A549 (cell line): ENCODE results near the gene REM2. TPM values are rescaled to one million over a fixed set of nuclear protein-coding genes. Genes with fewer than 3 reads are reported as not detected.
"Not testable (repeated sequence)": the region's sequence is repeated elsewhere in the genome, so short reads cannot be mapped to it uniquely, and the experiment has no call there.

Source experiments
- ATAC-seq, 2 experiments: fragments of 200-7000 bp in 1 of 2; fragments of >200 bp in 1 of 2; cut with Nextera tagmentation in 1 of 2; cut with Tn5 transposase in 1 of 2; 3 replicates each; pipeline versions ENCODE4 v1.8.0 to v1.9.1; 2018 to 2020; ENCODE audit warnings: mild to moderate bottlenecking in 1 of 2, moderate library complexity in 1 of 2
- CTCF ChIA-PET: fragments of 300-600 bp; sonication (Branson Sonifier 250); formaldehyde crosslinking; extraction: SDS; loops from one replicate; lab custom pipeline; 2021; ENCODE audit warnings: antibody characterized with exemption, inconsistent platforms; lab: Yijun Ruan, JAX
- POLR2A ChIA-PET: fragments of 350-600 bp; formaldehyde crosslinking; extraction: SDS; loops from one replicate; lab custom pipeline; 2021; ENCODE audit warnings: antibody characterized with exemption, inconsistent platforms; lab: Yijun Ruan, JAX
- DNase-seq, 2 experiments: peaks; one replicate each; pipeline versions ENCODE4 v3.0.0 to v3.0.0-alpha.2; 2011 to 2016; ENCODE audit warnings: low read depth in 1 of 2, low spot score in 1 of 2
- FAIRE-seq: peaks from 2 replicates; lab custom pipeline; 2011; peaks lifted over from hg19 to GRCh38; lab: Jason Lieb, UNC
- H3K27ac ChIP-seq, 2 experiments: fragments of >200 bp; sonication (Bioruptor Twin); formaldehyde crosslinking; 3 replicates each; pipeline ENCODE4 v1.5.1; 2016 to 2017
- H3K4me1 ChIP-seq: fragments of >200 bp; sonication (Bioruptor Twin); formaldehyde crosslinking; 3 replicates; pipeline ENCODE4 v1.6.1; 2016
- H3K4me2 ChIP-seq: fragments of >200 bp; sonication (Bioruptor Twin); formaldehyde crosslinking; 3 replicates; pipeline ENCODE4 v1.6.1; 2016
- H3K4me3 ChIP-seq: fragments of >200 bp; sonication (Bioruptor Twin); formaldehyde crosslinking; 3 replicates; pipeline ENCODE4 v1.5.1; 2016
- H3K9me3 ChIP-seq: fragments of >200 bp; sonication (Bioruptor Twin); formaldehyde crosslinking; 3 replicates; pipeline ENCODE4 v1.6.1; 2016
- CBX2 ChIP-seq: fragments of 200-600 bp; sonication (generic); IDR thresholded peaks from 2 replicates; pipeline ENCODE4 v1.6.1; 2016; ENCODE audit warnings: low read depth, mild to moderate bottlenecking, borderline replicate concordance
- CEBPB ChIP-seq, 2 experiments: fragments of >200 bp in 1 of 2; sonication (Bioruptor Twin) in 1 of 2; formaldehyde crosslinking in 1 of 2; IDR thresholded peaks; 2 replicates each; pipeline ENCODE4 v1.6.1; 2012 to 2016
- CHD2 ChIP-seq: fragments of 150-350 bp; IDR thresholded peaks from 2 replicates; pipeline ENCODE4 v1.6.1; 2014; ENCODE audit warnings: low read length; ENCODE audit not compliant: partially characterized antibody
- EHMT2 ChIP-seq: fragments of 200-600 bp; sonication (generic); IDR thresholded peaks from 2 replicates; pipeline ENCODE4 v1.6.1; 2016; ENCODE audit warnings: antibody characterized with exemption, low read depth, mild to moderate bottlenecking, moderate library complexity
- FOXS1 ChIP-seq: fragments of 250-450 bp; sonication (Bioruptor Pico); IDR thresholded peaks from 2 replicates; pipeline ENCODE4 v1.5.0; 2020; ENCODE audit warnings: mild to moderate bottlenecking, moderate library complexity
- HOXB5 ChIP-seq: fragments of 250-450 bp; sonication (Bioruptor Pico); IDR thresholded peaks from 2 replicates; pipeline ENCODE4 v1.5.0; 2020; ENCODE audit warnings: mild to moderate bottlenecking, moderate library complexity
- JUN ChIP-seq, 2 experiments: fragments of >200 bp; sonication (Bioruptor Twin); formaldehyde crosslinking; IDR thresholded peaks; 2 replicates in 1 of 2; 3 replicates in 1 of 2; pipeline ENCODE4 v1.6.1; 2016 to 2017
- JUNB ChIP-seq: fragments of >200 bp; sonication (Bioruptor Twin); formaldehyde crosslinking; IDR thresholded peaks from 2 replicates; pipeline ENCODE4 v1.6.1; 2016
- MAZ ChIP-seq: fragments of 150-350 bp; IDR thresholded peaks from 2 replicates; pipeline ENCODE4 v1.6.1; 2014; ENCODE audit warnings: antibody characterized with exemption, low read depth, low read length, borderline replicate concordance
- NPAS2 ChIP-seq: fragments of 250-450 bp; sonication (Bioruptor Pico); IDR thresholded peaks from 2 replicates; pipeline ENCODE4 v1.8.0; 2022; ENCODE audit warnings: mild to moderate bottlenecking, moderate library complexity, borderline replicate concordance
- PHF8 ChIP-seq: fragments of 200-600 bp; sonication (generic); IDR thresholded peaks from 2 replicates; pipeline ENCODE4 v1.6.1; 2016; ENCODE audit warnings: low read depth, mild to moderate bottlenecking, antibody characterized with exemption, moderate library complexity, borderline replicate concordance
- POLR2AphosphoS2 ChIP-seq: conservative IDR thresholded peaks from 2 replicates; pipeline ENCODE4 v1.6.1; 2012; ENCODE audit warnings: low read length, improper control_type of control experiment, inconsistent platforms
- RARB ChIP-seq: fragments of 250-450 bp; sonication (Bioruptor Pico); IDR thresholded peaks from 2 replicates; pipeline ENCODE4 v1.8.0; 2021; ENCODE audit warnings: mild to moderate bottlenecking, moderate library complexity
- RCOR1 ChIP-seq: fragments of 150-350 bp; IDR thresholded peaks from 2 replicates; pipeline ENCODE4 v1.6.1; 2014; ENCODE audit warnings: antibody characterized with exemption, low read length, low read depth
- SMC3 ChIP-seq: fragments of >200 bp; sonication (Bioruptor Twin); formaldehyde crosslinking; IDR thresholded peaks from 3 replicates; pipeline ENCODE4 v1.6.1; 2018; ENCODE audit warnings: inconsistent platforms
- SREBF2 ChIP-seq: fragments of 450-650 bp; IDR thresholded peaks from 2 replicates; pipeline ENCODE4 v1.6.1; 2014; ENCODE audit warnings: mild to moderate bottlenecking, moderate library complexity
- TFCP2L1 ChIP-seq: fragments of 250-450 bp; sonication (Bioruptor Pico); IDR thresholded peaks from 2 replicates; pipeline ENCODE4 v1.5.0; 2021; ENCODE audit warnings: mild to moderate bottlenecking
- TP53 ChIP-seq: fragments of 250-450 bp; sonication (Bioruptor Pico); IDR thresholded peaks from 2 replicates; pipeline ENCODE4 v1.5.0; 2021; ENCODE audit warnings: mild to moderate bottlenecking, moderate library complexity
- ZSCAN20 ChIP-seq: fragments of 250-450 bp; sonication (Bioruptor Pico); IDR thresholded peaks from 2 replicates; pipeline ENCODE4 v1.8.0; 2022; ENCODE audit warnings: mild to moderate bottlenecking, moderate library complexity
- WGBS: methylation state at CpG from one replicate; pipeline ENCODE4 v1.1.6; 2017; ENCODE audit errors: missing lambda C conversion rate; 5-methylcytosine and 5-hydroxymethylcytosine counted together
- polyA plus RNA-seq, 4 experiments: library from polyadenylated mRNA; depleted of rRNA in 3 of 4; stranded (reverse); fragments of >200 nt; fragmentation: RNase III in 1 of 4; extraction: RNeasy Plus Mini Kit Qiagen cat#74134 plus additional on column Dnase treatment in 1 of 4; gene quantifications; 2 replicates in 3 of 4; 3 replicates in 1 of 4; pipeline ENCODE4 v1.2.3, GENCODE V29; 2011 to 2017
- TF ChIP-seq, protein P1 (sequence below): fragments of >200 bp; sonication (Bioruptor Twin); formaldehyde crosslinking; IDR thresholded peaks from 3 replicates; pipeline ENCODE4 v1.6.1; 2016
- TF ChIP-seq, protein P2 (sequence below): fragments of >200 bp; sonication (Bioruptor Twin); formaldehyde crosslinking; IDR thresholded peaks from 2 replicates; pipeline ENCODE4 v1.6.1; 2016

The REM2 gene
- polyA plus RNA-seq, 2 of the 4 experiments (the other 2 are of a cell fraction) = 0.23 to 0.31 TPM

DNA sequence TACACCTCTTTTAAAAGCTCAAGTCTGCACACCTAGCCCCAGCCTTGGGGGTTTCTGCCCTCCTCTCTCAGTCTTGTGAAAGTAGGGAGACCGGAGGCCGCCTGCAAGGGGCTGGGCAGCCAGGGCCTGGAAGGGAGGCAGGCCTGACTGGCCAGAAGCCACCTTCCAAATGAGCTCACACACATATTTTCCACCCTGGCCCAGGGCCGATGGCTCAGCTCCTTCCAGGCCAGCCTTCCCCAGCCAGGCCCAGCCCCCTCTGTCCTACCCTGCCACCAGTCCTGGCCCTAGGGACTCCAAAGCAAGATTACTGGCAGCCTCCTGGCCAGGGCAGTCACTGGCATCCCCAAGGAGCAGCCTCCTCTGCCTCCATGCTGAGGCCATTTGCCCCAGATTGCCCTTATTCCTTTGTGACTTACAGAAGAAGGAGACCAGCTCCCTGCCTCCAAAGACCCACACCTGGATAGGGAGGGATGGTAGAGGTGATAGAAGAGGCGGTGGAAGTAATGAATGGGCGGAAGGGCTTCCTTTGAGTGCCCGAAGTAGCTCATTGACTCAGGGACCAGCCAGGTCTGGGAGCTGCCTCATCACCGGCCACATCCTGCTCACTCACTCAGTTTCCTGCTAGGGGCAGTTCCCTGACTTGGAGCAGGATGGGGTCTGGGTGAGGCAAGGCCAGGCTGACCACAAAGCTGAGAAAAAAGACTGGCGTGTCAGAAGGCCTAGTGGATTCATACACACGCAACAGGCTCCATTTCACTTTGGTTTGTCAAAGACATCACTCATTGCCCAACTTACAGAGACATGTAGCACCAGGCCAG is 31.9 kb upstream of the REM2 start (continued):
- no peak for TF ChIP-seq MAZ

DNA sequence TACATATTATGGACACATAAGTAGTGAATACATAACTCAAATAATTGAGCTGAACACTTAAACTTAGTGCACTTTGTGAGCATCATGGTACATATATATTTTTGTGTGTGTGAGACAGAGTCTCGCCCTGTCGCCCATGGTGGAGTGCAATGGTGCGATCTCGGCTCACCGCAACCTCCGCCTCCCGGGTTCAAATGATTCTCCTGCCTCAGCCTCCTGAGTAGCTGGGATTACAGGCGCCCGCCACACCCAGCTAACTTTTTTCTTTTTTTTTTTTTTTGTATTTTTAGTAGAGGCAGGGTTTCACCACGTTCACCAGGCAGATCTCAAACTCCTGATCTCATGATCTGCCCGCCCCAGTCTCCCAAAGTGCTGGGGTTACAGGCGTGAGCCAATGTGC is 30.8 kb upstream of the REM2 start:
- ATAC-seq, H3K4me2 ChIP-seq, H3K4me1 ChIP-seq, FAIRE-seq, H3K27ac ChIP-seq, H3K9me3 ChIP-seq, H3K4me3 ChIP-seq, DNase-seq: not testable (repeated sequence)
- POLR2A ChIA-PET = interaction anchor here (0.6 to 1.1 kb wide), 2 partner anchors 29 to 224 kb away, joined by 5 to 8 read pairs; no protein-coding TSS in a partner anchor
- CTCF ChIA-PET = interaction anchor here (0.6 to 9.9 kb wide), 53 partner anchors 13 to 314 kb away, joined by 3 to 259 read pairs (median 7); partner anchors contain the start of genes DAD1, LRP10, MMP14 and MRPL52
- WGBS = 79% methylated on average over 12 of the region's 12 CpGs

DNA sequence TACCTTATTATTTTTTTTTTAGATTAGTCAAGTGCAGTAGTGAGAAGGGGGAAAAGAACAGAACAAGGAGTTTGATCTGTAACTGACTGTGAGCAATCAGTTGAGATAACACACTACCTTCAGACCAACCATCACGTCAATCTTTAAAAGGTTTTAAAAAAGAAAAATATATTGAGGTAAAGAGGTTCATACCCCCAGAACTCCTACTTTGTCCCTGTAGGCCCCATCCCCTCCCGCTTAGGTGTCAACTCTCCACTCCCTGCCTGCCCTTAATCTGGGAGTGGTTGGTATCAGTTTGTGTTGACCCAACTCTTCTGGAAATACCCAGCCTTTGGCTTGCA is 30.5 kb upstream of the REM2 start:
- peak overlapping the region; percentile 98 for H3K4me2 ChIP-seq
- peaks cover 4% of the 10 kb centered on the region; the same call in 2 of the 3 replicates for H3K4me1 ChIP-seq
- CTCF ChIA-PET = interaction anchor here (0.5 to 9.9 kb wide), 69 partner anchors 13 to 474 kb away, joined by 3 to 259 read pairs (median 6); partner anchors contain the start of genes DAD1, LRP10, MMP14 and MRPL52
- H3K4me3 ChIP-seq = no peak overlapping the region
- DNase-seq (no peak), ATAC-seq (no peak), FAIRE-seq (no peak)
- H3K9me3 ChIP-seq = no peaks in the 10 kb centered on the region
- WGBS = 91% methylated on average over 2 of the region's 2 CpGs
- POLR2A ChIA-PET = interaction anchor here (1.1 kb wide), 1 partner anchor 29 kb away, joined by 8 read pairs; no protein-coding TSS in a partner anchor
- H3K27ac ChIP-seq = peak overlapping the region; percentile 91 to 98
- TF ChIP-seq HOXB5 (CRISPR knock-in tag) (no peak), JUNB (no peak), CBX2 (no peak), TP53 (no peak), CEBPB (IDR thresholded peaks at IDR 0.05) (no peak), NPAS2 (no peak), RARB (CRISPR knock-in tag) (no peak), POLR2AphosphoS2 (no peak), FOXS1 (CRISPR knock-in tag) (no peak), ZSCAN20 (no peak), RCOR1 (no peak), PHF8 (no peak), CHD2 (no peak), SMC3 (no peak), JUN (IDR thresholded peaks at IDR 0.05) (no peak), SREBF2 (no peak), TFCP2L1 (CRISPR knock-in tag) (no peak), EHMT2 (no peak)
- TF ChIP-seq, protein P1, sequence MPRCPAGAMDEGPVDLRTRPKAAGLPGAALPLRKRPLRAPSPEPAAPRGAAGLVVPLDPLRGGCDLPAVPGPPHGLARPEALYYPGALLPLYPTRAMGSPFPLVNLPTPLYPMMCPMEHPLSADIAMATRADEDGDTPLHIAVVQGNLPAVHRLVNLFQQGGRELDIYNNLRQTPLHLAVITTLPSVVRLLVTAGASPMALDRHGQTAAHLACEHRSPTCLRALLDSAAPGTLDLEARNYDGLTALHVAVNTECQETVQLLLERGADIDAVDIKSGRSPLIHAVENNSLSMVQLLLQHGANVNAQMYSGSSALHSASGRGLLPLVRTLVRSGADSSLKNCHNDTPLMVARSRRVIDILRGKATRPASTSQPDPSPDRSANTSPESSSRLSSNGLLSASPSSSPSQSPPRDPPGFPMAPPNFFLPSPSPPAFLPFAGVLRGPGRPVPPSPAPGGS = no peak
- TF ChIP-seq, protein P2, sequence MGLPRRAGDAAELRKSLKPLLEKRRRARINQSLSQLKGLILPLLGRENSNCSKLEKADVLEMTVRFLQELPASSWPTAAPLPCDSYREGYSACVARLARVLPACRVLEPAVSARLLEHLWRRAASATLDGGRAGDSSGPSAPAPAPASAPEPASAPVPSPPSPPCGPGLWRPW = no peak
